Endothelial cell of umbilical vein (primary cell): Measurements from ENCODE around the gene DGKB. TPM values are rescaled to one million over a fixed set of nuclear protein-coding genes. Genes with fewer than 3 reads are reported as not detected.

Experiments
- BruUV-seq: library from RNA; stranded (reverse); fragments of 400-500 nt; replicated peaks from 2 replicates; lab custom pipeline; 2021; lab: Mats Ljungman, UMichigan
- CTCF ChIA-PET: fragments of 300-600, 350-600 bp; sonication (Branson Sonifier 250); formaldehyde crosslinking; loops from one replicate; lab custom pipeline; 2021; ENCODE audit warnings: antibody characterized with exemption, inconsistent platforms; lab: Charles Lee
- POLR2A ChIA-PET: fragments of 300-600, 350-600 bp; sonication (Branson Sonifier 250); formaldehyde crosslinking; loops from one replicate; lab custom pipeline; 2021; ENCODE audit warnings: antibody characterized with exemption, inconsistent platforms; lab: Charles Lee
- DNase-seq: peaks from one replicate; pipeline ENCODE4 v3.0.0-alpha.2; 2011; ENCODE audit warnings: low read depth, low spot score
- FAIRE-seq: peaks from 2 replicates; lab custom pipeline; 2011; peaks lifted over from hg19 to GRCh38; lab: Jason Lieb, UNC
- H2AFZ ChIP-seq: 2 replicates; pipeline ENCODE4 v1.6.0; 2012; ENCODE audit warnings: low read depth, low read length, control low read depth, inconsistent platforms
- H3K27ac ChIP-seq: 2 replicates; pipeline ENCODE4 v1.5.1; 2011; ENCODE audit warnings: low read depth, mild to moderate bottlenecking, control low read depth, low read length, moderate library complexity; ENCODE audit not compliant: insufficient read depth
- H3K27me3 ChIP-seq, 2 experiments: 2 replicates each; pipeline versions ENCODE4 v1.6.0 to v1.6.1; 2011; ENCODE audit warnings: low read length in 2 of 2, mixed read lengths in 1 of 2; ENCODE audit not compliant: control insufficient read depth in 2 of 2, insufficient read depth in 2 of 2
- H3K36me3 ChIP-seq, 2 experiments: 2 replicates in 1 of 2; 3 replicates in 1 of 2; pipeline ENCODE4 v1.5.1; 2011; ENCODE audit warnings: low read length in 2 of 2, mild to moderate bottlenecking in 1 of 2, moderate library complexity in 1 of 2; ENCODE audit not compliant: control insufficient read depth in 2 of 2, insufficient read depth in 2 of 2; ENCODE audit errors: extremely low read depth in 1 of 2
- H3K4me1 ChIP-seq: 3 replicates; pipeline ENCODE4 v1.5.1; 2011; ENCODE audit warnings: mild to moderate bottlenecking, low read length; ENCODE audit not compliant: control insufficient read depth, insufficient read depth; ENCODE audit errors: extremely low read depth
- H3K4me2 ChIP-seq: 2 replicates; pipeline ENCODE4 v1.6.1; 2011; ENCODE audit warnings: low read length, control low read depth, mixed read lengths; ENCODE audit not compliant: insufficient read depth
- H3K4me3 ChIP-seq, 3 experiments: fragments of 200-600 bp in 1 of 3; sonication (generic), shearing (Covaris generic) in 1 of 3; replicated peaks in 1 of 3; 2 replicates each; pipeline ENCODE4 v1.5.1; 2011 to 2016; ENCODE audit warnings: control low read depth in 3 of 3, low read length in 3 of 3, mild to moderate bottlenecking in 2 of 3, inconsistent platforms in 1 of 3, low read depth in 1 of 3, moderate library complexity in 1 of 3; ENCODE audit not compliant: insufficient read depth in 1 of 3
- H3K79me2 ChIP-seq: 2 replicates; pipeline ENCODE4 v1.6.0; 2012; ENCODE audit warnings: low read length, inconsistent platforms; ENCODE audit not compliant: control insufficient read depth, insufficient read depth
- H3K9ac ChIP-seq: replicated peaks from 2 replicates; pipeline ENCODE3; 2011; ENCODE audit warnings: low read length, control low read depth; ENCODE audit not compliant: insufficient read depth; ENCODE audit errors: extremely low read depth
- H3K9me1 ChIP-seq: replicated peaks from 3 replicates; pipeline ENCODE4 v1.6.0; 2011; ENCODE audit warnings: mild to moderate bottlenecking, low read length; ENCODE audit not compliant: control insufficient read depth, insufficient read depth; ENCODE audit errors: extremely low read depth
- H3K9me3 ChIP-seq: replicated peaks from 2 replicates; pipeline ENCODE4 v1.5.1; 2012; ENCODE audit warnings: low read length, inconsistent platforms; ENCODE audit not compliant: control insufficient read depth, insufficient read depth
- H4K20me1 ChIP-seq: replicated peaks from 2 replicates; pipeline ENCODE3; 2011; ENCODE audit warnings: mild to moderate bottlenecking, low read length; ENCODE audit not compliant: control insufficient read depth, insufficient read depth; ENCODE audit errors: extremely low read depth
- CTCF ChIP-seq, 2 donors: IDR thresholded peaks; 1 replicate in 1 of 2; 2 replicates in 1 of 2; pipeline ENCODE4 v1.5.1; 2011; ENCODE audit warnings: low read length in 2 of 2, mild to moderate bottlenecking in 2 of 2, moderate library complexity in 2 of 2, control low read depth in 1 of 2, inconsistent platforms in 1 of 2, low read depth in 1 of 2; ENCODE audit not compliant: insufficient read depth in 1 of 2; ENCODE audit errors: extremely low read depth in 1 of 2
- EZH2 ChIP-seq: IDR thresholded peaks from 2 replicates; pipeline ENCODE4 v1.6.1; 2012; ENCODE audit warnings: borderline replicate concordance, low read depth, mild to moderate bottlenecking, moderate library complexity, low read length, inconsistent platforms; ENCODE audit not compliant: severe bottlenecking
- FOS ChIP-seq: IDR thresholded peaks from 2 replicates; pipeline ENCODE4 v1.6.1; 2011; ENCODE audit warnings: mild to moderate bottlenecking, low read length, moderate library complexity, borderline replicate concordance; ENCODE audit not compliant: insufficient read depth
- GATA2 ChIP-seq: IDR thresholded peaks from 2 replicates; pipeline ENCODE4 v1.7.0; 2011; ENCODE audit warnings: low read depth, mild to moderate bottlenecking, moderate library complexity, mixed read lengths, low read length; ENCODE audit not compliant: insufficient read length, insufficient read depth
- JUN ChIP-seq: IDR thresholded peaks from 2 replicates; pipeline ENCODE4 v1.6.1; 2011; ENCODE audit warnings: borderline replicate concordance, low read depth; ENCODE audit not compliant: insufficient read length, insufficient read depth
- MYC ChIP-seq: IDR thresholded peaks from one replicate; pipeline ENCODE4 v1.6.1; 2011; ENCODE audit warnings: mild to moderate bottlenecking, low read depth, low read length
- POLR2A ChIP-seq: IDR thresholded peaks from 2 replicates; pipeline ENCODE4 v1.6.1; 2012; ENCODE audit warnings: low read depth, mild to moderate bottlenecking, control low read depth, low read length
- POLR2AphosphoS5 ChIP-seq: IDR thresholded peaks from 2 replicates; pipeline ENCODE4 v1.6.1; 2012; ENCODE audit warnings: low read depth, mild to moderate bottlenecking, control low read depth, low read length, moderate library complexity; ENCODE audit not compliant: insufficient read depth
- dilution Hi-C: fragments of 300-500 bp; cut with MboI; formaldehyde crosslinking; loops from one replicate; pipeline ENCODE4 v1.15.0; 2019; ENCODE audit warnings: low sequenced_read_pairs; ENCODE audit not compliant: extremely low pct_ligation_motif_present
- intact Hi-C: fragments of 100-400 bp; cut with micrococcal nuclease; formaldehyde crosslinking; loops from one replicate; pipeline ENCODE4 v1.10.0; 2022
- polyA plus RNA-seq, 4 experiments: library from polyadenylated mRNA; depleted of rRNA in 3 of 4; stranded (reverse) in 3 of 4; unstranded in 1 of 4; fragments of >200 nt; gene quantifications; 2 replicates each; pipeline versions ENCODE4 v1.2.1 to v1.2.3, GENCODE V29; 2011 to 2012; ENCODE audit warnings: missing spikeins in 1 of 4
- total RNA-seq: library from RNA; stranded (reverse); gene quantifications from 2 replicates; pipeline ENCODE4 v1.2.3, GENCODE V29; 2021
- TF ChIP-seq, protein P1 (sequence below): IDR thresholded peaks from 2 replicates; pipeline ENCODE4 v1.6.1; 2011; ENCODE audit not compliant: insufficient read depth, insufficient read length

Gene DGKB
- total and polyA plus RNA-seq, 2 donors (not counting 3 experiments of a cell fraction or from before 2014, with no cell fraction given): not detected

DNA sequence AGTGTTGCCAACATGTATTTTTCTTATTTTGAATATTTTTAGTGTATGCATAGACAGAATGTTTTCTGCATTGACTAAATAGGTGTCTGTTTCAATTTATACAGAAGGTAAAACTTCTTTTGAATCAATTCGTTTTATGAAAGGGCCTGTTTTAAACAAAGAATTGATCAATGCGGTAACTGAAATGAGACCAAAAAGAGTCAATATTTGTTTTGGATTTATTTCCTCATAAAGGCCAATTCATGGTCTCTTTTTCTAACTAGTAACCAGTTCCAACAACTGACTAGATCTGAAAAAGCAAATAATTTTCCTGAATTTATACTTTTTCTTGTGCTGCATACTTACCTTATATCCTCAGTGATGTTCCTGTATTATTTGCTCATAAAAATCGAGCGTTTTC is 320.5 kb downstream of the DGKB start:
- Histone ChIP-seq H3K79me2 (no peaks in the 10 kb centered on the region), H3K9me1 (no peaks in the 10 kb centered on the region), H3K4me1 (no peaks in the 10 kb centered on the region), H3K4me3 (no peak overlapping the region), H3K4me2 (no peak overlapping the region), H3K27ac (no peak overlapping the region), H3K9ac (no peak overlapping the region), H3K9me3 (no peaks in the 10 kb centered on the region), H3K27me3 (no peaks in the 10 kb centered on the region), H2AFZ (no peak overlapping the region), H3K36me3 (no peaks in the 10 kb centered on the region), H4K20me1 (no peaks in the 10 kb centered on the region)
- BruUV-seq: no TSS peak
- CTCF ChIA-PET: no interaction called here
- DNase-seq: no peak
- intact Hi-C loops (no loop called here), dilution Hi-C loops (no loop called here)
- no peak for TF ChIP-seq MYC
- no peak for TF ChIP-seq JUN
- TF ChIP-seq, protein P1, sequence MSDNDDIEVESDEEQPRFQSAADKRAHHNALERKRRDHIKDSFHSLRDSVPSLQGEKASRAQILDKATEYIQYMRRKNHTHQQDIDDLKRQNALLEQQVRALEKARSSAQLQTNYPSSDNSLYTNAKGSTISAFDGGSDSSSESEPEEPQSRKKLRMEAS: no peak
- TF ChIP-seq GATA2: no peak
- no peak for TF ChIP-seq FOS
- no peak for TF ChIP-seq EZH2
- TF ChIP-seq POLR2AphosphoS5: no peak
- TF ChIP-seq CTCF (IDR thresholded peaks at IDR 0.05; ENCODE audit: extremely low read depth in 1 of 2, insufficient read depth in 1 of 2, low read depth in 1 of 2, low read length in 2 of 2): no peak
- TF ChIP-seq POLR2A: no peak
- POLR2A ChIA-PET: no interaction called here
- FAIRE-seq: no peak
